Neural progenitor cell (in vitro differentiated cells): ENCODE results near the gene SFXN5.

Source experiments
- CTCF ChIP-seq: fragments of 200-600 bp; sonication (generic); IDR thresholded peaks from 2 replicates; pipeline ENCODE4 v1.5.1; 2017; ENCODE audit warnings: antibody characterized with exemption, mild to moderate bottlenecking
- EZH2phosphoT487 ChIP-seq: fragments of 200-600 bp; sonication (generic); IDR thresholded peaks from 2 replicates; pipeline ENCODE4 v1.6.1; 2017; ENCODE audit warnings: antibody characterized with exemption

GRCh38 chr2:72951303-72952095 lies 120.0 kb downstream of the SFXN5 start:
- TF ChIP-seq CTCF (no peak), EZH2phosphoT487 (no peak)
